GM12891 (cell line): ENCODE results near the gene ITGB4.

Experiments
- POLR2A ChIP-seq: IDR thresholded peaks from 2 replicates; pipeline ENCODE4 v1.6.1; 2011; ENCODE audit warnings: low read depth, low read length, control low read depth
- POLR2AphosphoS5 ChIP-seq: IDR thresholded peaks from 2 replicates; pipeline ENCODE4 v1.6.1; 2011; ENCODE audit warnings: low read depth, low read length, control low read depth
- TAF1 ChIP-seq: IDR thresholded peaks from 2 replicates; pipeline ENCODE4 v1.6.1; 2011; ENCODE audit warnings: low read depth, low read length, control low read depth

GRCh38 chr17:75703191-75703590, 18.1 kb upstream of the ITGB4 start:
- TF ChIP-seq POLR2A (no peak), POLR2AphosphoS5 (no peak), TAF1 (no peak)
